Spleen (tissue), 7 donors: ENCODE results near the gene UFL1.
A peak's percentile ranks its signal among the peaks of the same experiment; 100 is the strongest.

Experiments used
- POLR2A ChIP-seq, 3 donors: fragments of 450-650 bp; IDR thresholded peaks; one replicate each; pipeline ENCODE4 v1.5.1; 2017; ENCODE audit warnings: antibody characterized with exemption in 3 of 3, mild to moderate bottlenecking in 1 of 3
- TF ChIP-seq, protein P1 (sequence below), 11 experiments: fragments of 200-600 bp in 7 of 11; fragments of 450-650 bp in 4 of 11; sonication (generic) in 4 of 11; IDR thresholded peaks in 8 of 11; conservative IDR thresholded peaks in 3 of 11; 1 replicate in 7 of 11; 2 replicates in 4 of 11; pipeline versions ENCODE4 v1.4.0 to v1.8.0; 2016 to 2021; ENCODE audit warnings: antibody characterized with exemption in 11 of 11, inconsistent platforms in 4 of 11, mild to moderate bottlenecking in 1 of 11
- donor health status: DM: no; HTN: no; CAD: no; lungs with moderate emphysema.
- donor health status: DM: no; HTN: no; CAD: no.
- donor health status: DM: no; HTN: no; CAD: no.

DNA sequence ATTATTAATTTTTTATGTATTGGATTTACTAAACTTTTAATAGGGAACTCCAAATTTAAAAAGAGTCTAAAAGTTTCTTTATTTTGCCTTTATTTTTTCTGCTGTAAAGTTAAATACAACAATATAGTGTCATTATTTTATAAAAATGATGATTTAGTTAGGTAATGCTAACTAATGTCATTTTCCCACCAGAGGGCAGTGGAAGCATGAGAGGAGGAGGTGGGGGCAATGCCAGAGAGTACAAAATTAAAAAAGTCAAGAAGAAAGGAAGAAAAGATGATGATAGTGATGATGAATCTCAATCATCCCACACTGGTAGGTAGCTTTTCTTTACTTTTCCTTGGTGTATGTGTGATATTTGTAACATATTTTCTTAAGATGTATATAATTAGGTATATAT is 21.1 kb downstream of the UFL1 start:
- TF ChIP-seq, protein P1, sequence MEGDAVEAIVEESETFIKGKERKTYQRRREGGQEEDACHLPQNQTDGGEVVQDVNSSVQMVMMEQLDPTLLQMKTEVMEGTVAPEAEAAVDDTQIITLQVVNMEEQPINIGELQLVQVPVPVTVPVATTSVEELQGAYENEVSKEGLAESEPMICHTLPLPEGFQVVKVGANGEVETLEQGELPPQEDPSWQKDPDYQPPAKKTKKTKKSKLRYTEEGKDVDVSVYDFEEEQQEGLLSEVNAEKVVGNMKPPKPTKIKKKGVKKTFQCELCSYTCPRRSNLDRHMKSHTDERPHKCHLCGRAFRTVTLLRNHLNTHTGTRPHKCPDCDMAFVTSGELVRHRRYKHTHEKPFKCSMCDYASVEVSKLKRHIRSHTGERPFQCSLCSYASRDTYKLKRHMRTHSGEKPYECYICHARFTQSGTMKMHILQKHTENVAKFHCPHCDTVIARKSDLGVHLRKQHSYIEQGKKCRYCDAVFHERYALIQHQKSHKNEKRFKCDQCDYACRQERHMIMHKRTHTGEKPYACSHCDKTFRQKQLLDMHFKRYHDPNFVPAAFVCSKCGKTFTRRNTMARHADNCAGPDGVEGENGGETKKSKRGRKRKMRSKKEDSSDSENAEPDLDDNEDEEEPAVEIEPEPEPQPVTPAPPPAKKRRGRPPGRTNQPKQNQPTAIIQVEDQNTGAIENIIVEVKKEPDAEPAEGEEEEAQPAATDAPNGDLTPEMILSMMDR (IDR thresholded peaks at IDR 0.05 in 8 of 11, conservative IDR thresholded peaks at IDR 0.05 in 3 of 11), result peak in 4 of 11 experiments; percentile 9 to 29 (median 16)
- TF ChIP-seq POLR2A (IDR thresholded peaks at IDR 0.05), result no peak
